GM21360 (cell line): ENCODE measurements around the gene CABP7.

ENCODE experiments used
- ATAC-seq: cut with Tn5 transposase; IDR thresholded peaks from one replicate; pipeline ENCODE4 v1.9.1; 2021; ENCODE audit warnings: mild to moderate bottlenecking, moderate library complexity; ENCODE audit not compliant: unreplicated experiment

The CABP7 gene

GRCh38 chr22:29719899-29720645 lies at the start of gene CABP7:
TSS of gene CABP7 (plus strand) at chr22:29720003. CDS start at chr22:29720425, 422 bp downstream.
- no peak for ATAC-seq

GRCh38 chr22:29670626-29671025 lies 49.2 kb upstream of the CABP7 start:
- no peak for ATAC-seq

GRCh38 chr22:29673361-29674066 lies 46.3 kb upstream of the CABP7 start:
- no peak for ATAC-seq

- no peak for ATAC-seq
Measured at GRCh38 chr22:29674121-29674520, 45.7 kb upstream of the CABP7 start.

- no peak for ATAC-seq
Measured at GRCh38 chr22:29679316-29679715, 40.5 kb upstream of the CABP7 start.

- ATAC-seq, result no peak
Measured at GRCh38 chr22:29683536-29683935, 36.3 kb upstream of the CABP7 start.

GRCh38 chr22:29684244-29684643 lies 35.6 kb upstream of the CABP7 start:
- ATAC-seq, result no peak

GRCh38 chr22:29689206-29689879 lies 30.5 kb upstream of the CABP7 start:
- no peak for ATAC-seq

- ATAC-seq, result no peak
Measured at GRCh38 chr22:29689880-29690213, 30.0 kb upstream of the CABP7 start.

GRCh38 chr22:29690476-29690875 lies 29.3 kb upstream of the CABP7 start:
- no peak for ATAC-seq

- no peak for ATAC-seq
Measured at GRCh38 chr22:29691636-29692326, 28.0 kb upstream of the CABP7 start.

GRCh38 chr22:29692327-29692640 lies 27.5 kb upstream of the CABP7 start:
- ATAC-seq, result no peak

- no peak for ATAC-seq
Measured at GRCh38 chr22:29693161-29693560, 26.6 kb upstream of the CABP7 start.

GRCh38 chr22:29693671-29694070 lies 26.1 kb upstream of the CABP7 start:
- no peak for ATAC-seq

- ATAC-seq, result no peak
Measured at GRCh38 chr22:29695129-29695926, 24.5 kb upstream of the CABP7 start.

- ATAC-seq, result no peak
Measured at GRCh38 chr22:29697853-29698598, 21.8 kb upstream of the CABP7 start.

GRCh38 chr22:29700206-29700899 lies 19.4 kb upstream of the CABP7 start:
- ATAC-seq, result no peak

- ATAC-seq, result no peak
Measured at GRCh38 chr22:29700900-29701154, 19.0 kb upstream of the CABP7 start.

- no peak for ATAC-seq
Measured at GRCh38 chr22:29701155-29701999, 18.4 kb upstream of the CABP7 start.
